IMR-90 (cell line): ENCODE results near the gene SLC2A6. TPM values are rescaled to one million over a fixed set of nuclear protein-coding genes. Genes with fewer than 3 reads are reported as not detected.

Source experiments
- ATAC-seq: fragments of 200-7000 bp; cut with Tn5 transposase; 2 replicates; pipeline ENCODE4 v1.9.1; 2020; ENCODE audit warnings: low read depth, mild to moderate bottlenecking, moderate library complexity
- BruUV-seq: library from RNA; stranded (reverse); fragments of 400-500 nt; replicated peaks from 2 replicates; lab custom pipeline; 2021; lab: Mats Ljungman, UMichigan
- CTCF ChIA-PET: fragments of 300-600 bp; formaldehyde crosslinking; extraction: SDS; loops from one replicate; lab custom pipeline; 2021; ENCODE audit warnings: antibody characterized with exemption; lab: Yijun Ruan, JAX
- POLR2A ChIA-PET: fragments of 300-600 bp; sonication (Branson Sonifier 250); formaldehyde crosslinking; loops from one replicate; lab custom pipeline; 2022; ENCODE audit warnings: antibody characterized with exemption; ENCODE audit not compliant: unreplicated experiment; lab: Charles Lee
- DNase-seq: peaks from one replicate; pipeline ENCODE4 v3.0.0; 2013
- H2AFZ ChIP-seq: replicated peaks from 2 replicates; pipeline ENCODE3; 2013; ENCODE audit warnings: low read length, mild to moderate bottlenecking; ENCODE audit not compliant: poor library complexity
- H2AK5ac ChIP-seq: 2 replicates; pipeline ENCODE4 v1.6.1; 2013; ENCODE audit warnings: low read depth, low read length, inconsistent platforms
- H2AK9ac ChIP-seq: replicated peaks from 2 replicates; pipeline ENCODE3; 2013; ENCODE audit warnings: mild to moderate bottlenecking, low read depth, low read length, moderate library complexity; ENCODE audit not compliant: poor library complexity
- H2BK120ac ChIP-seq: 2 replicates; pipeline ENCODE4 v1.6.1; 2013; ENCODE audit warnings: low read depth, low read length, inconsistent platforms
- H2BK15ac ChIP-seq: 3 replicates; pipeline ENCODE4 v1.6.1; 2013; ENCODE audit warnings: low read depth, low read length, inconsistent platforms
- H2BK20ac ChIP-seq: 2 replicates; pipeline ENCODE4 v1.6.1; 2013; ENCODE audit warnings: low read depth, mild to moderate bottlenecking, inconsistent platforms, low read length, moderate library complexity
- H2BK5ac ChIP-seq: 2 replicates; pipeline ENCODE4 v1.6.1; 2013; ENCODE audit warnings: mild to moderate bottlenecking, low read depth, low read length, inconsistent platforms; ENCODE audit not compliant: poor library complexity, severe bottlenecking
- H3K14ac ChIP-seq: replicated peaks from 2 replicates; pipeline ENCODE4 v1.6.1; 2013; ENCODE audit warnings: low read depth, low read length, inconsistent platforms
- H3K18ac ChIP-seq: 2 replicates; pipeline ENCODE4 v1.6.1; 2013; ENCODE audit warnings: low read depth, low read length, control low read depth
- H3K23ac ChIP-seq: 2 replicates; pipeline ENCODE4 v1.6.1; 2013; ENCODE audit warnings: low read depth, low read length, inconsistent platforms
- H3K27ac ChIP-seq: 2 replicates; pipeline ENCODE4 v1.5.1; 2013; ENCODE audit warnings: mild to moderate bottlenecking, control low read depth, low read length; ENCODE audit not compliant: insufficient read depth
- H3K27me3 ChIP-seq: 2 replicates; pipeline ENCODE4 v1.6.1; 2013; ENCODE audit warnings: low read length; ENCODE audit not compliant: control insufficient read depth, insufficient read depth
- H3K36me3 ChIP-seq: 2 replicates; pipeline ENCODE4 v1.6.1; 2013; ENCODE audit warnings: low read length, mixed read lengths; ENCODE audit not compliant: control insufficient read depth, insufficient read depth
- H3K4ac ChIP-seq: 2 replicates; pipeline ENCODE4 v1.6.1; 2013; ENCODE audit warnings: low read depth, low read length, inconsistent platforms
- H3K4me1 ChIP-seq: 2 replicates; pipeline ENCODE4 v1.6.1; 2013; ENCODE audit warnings: low read length, mixed read lengths; ENCODE audit not compliant: control insufficient read depth, insufficient read depth
- H3K4me2 ChIP-seq: 2 replicates; pipeline ENCODE4 v1.6.1; 2013; ENCODE audit warnings: low read depth, mild to moderate bottlenecking, control low read depth, low read length, moderate library complexity
- H3K4me3 ChIP-seq: 2 replicates; pipeline ENCODE4 v1.5.1; 2013; ENCODE audit warnings: low read depth, mild to moderate bottlenecking, control low read depth, low read length, moderate library complexity; ENCODE audit not compliant: insufficient read depth
- H3K56ac ChIP-seq: 2 replicates; pipeline ENCODE4 v1.6.1; 2013; ENCODE audit warnings: low read length, inconsistent platforms; ENCODE audit not compliant: insufficient read depth; ENCODE audit errors: extremely low read depth
- H3K79me1 ChIP-seq, 2 experiments: 2 replicates each; pipeline ENCODE4 v1.6.1; 2013; ENCODE audit warnings: low read length in 2 of 2, inconsistent platforms in 1 of 2, low read depth in 1 of 2
- H3K9ac ChIP-seq: 2 replicates; pipeline ENCODE4 v1.6.1; 2013; ENCODE audit warnings: low read depth, low read length, control low read depth
- H3K9me1 ChIP-seq: 2 replicates; pipeline ENCODE4 v1.6.1; 2013; ENCODE audit warnings: low read length, inconsistent platforms; ENCODE audit not compliant: insufficient read depth
- H3K9me3 ChIP-seq: 2 replicates; pipeline ENCODE4 v1.6.1; 2013; ENCODE audit warnings: low read length; ENCODE audit not compliant: control insufficient read depth, insufficient read depth
- H4K20me1 ChIP-seq: 2 replicates; pipeline ENCODE4 v1.6.1; 2013; ENCODE audit warnings: low read length, inconsistent platforms; ENCODE audit not compliant: insufficient read depth
- H4K5ac ChIP-seq: 2 replicates; pipeline ENCODE4 v1.6.1; 2013; ENCODE audit warnings: mild to moderate bottlenecking, low read depth, low read length, control low read depth
- H4K8ac ChIP-seq, 2 experiments: 2 replicates each; pipeline ENCODE4 v1.6.1; 2013; ENCODE audit warnings: low read depth in 2 of 2, low read length in 2 of 2, control low read depth in 1 of 2, inconsistent platforms in 1 of 2
- H4K91ac ChIP-seq: 2 replicates; pipeline ENCODE4 v1.6.1; 2013; ENCODE audit warnings: low read depth, low read length, inconsistent platforms; ENCODE audit not compliant: insufficient read depth
- BHLHE40 ChIP-seq: fragments of 150-350 bp; IDR thresholded peaks from 2 replicates; pipeline ENCODE4 v1.6.1; 2016; ENCODE audit warnings: mild to moderate bottlenecking, low read depth, low read length
- CEBPB ChIP-seq: IDR thresholded peaks from 2 replicates; pipeline ENCODE4 v1.6.1; 2012; ENCODE audit warnings: low read depth, low read length, improper control_type of control experiment
- CHD1 ChIP-seq: IDR thresholded peaks from 2 replicates; pipeline ENCODE4 v1.6.1; 2012; ENCODE audit warnings: low read depth, low read length, improper control_type of control experiment
- FOS ChIP-seq: fragments of 150-350 bp; IDR thresholded peaks from 2 replicates; pipeline ENCODE4 v1.6.1; 2016; ENCODE audit warnings: low read depth, low read length
- MAFK ChIP-seq: IDR thresholded peaks from 2 replicates; pipeline ENCODE4 v1.6.1; 2012; ENCODE audit warnings: low read depth, low read length, improper control_type of control experiment
- MAZ ChIP-seq: IDR thresholded peaks from 2 replicates; pipeline ENCODE4 v1.6.1; 2012; ENCODE audit warnings: low read depth, mild to moderate bottlenecking, low read length, improper control_type of control experiment, moderate library complexity, borderline replicate concordance
- MXI1 ChIP-seq: IDR thresholded peaks from 2 replicates; pipeline ENCODE4 v1.6.1; 2012; ENCODE audit warnings: low read depth, mild to moderate bottlenecking, low read length, moderate library complexity, borderline replicate concordance
- NFE2L2 ChIP-seq: fragments of 150-350 bp; IDR thresholded peaks from 2 replicates; pipeline ENCODE4 v1.6.1; 2016; ENCODE audit warnings: low read depth, mild to moderate bottlenecking, low read length
- POLR2A ChIP-seq: IDR thresholded peaks from 2 replicates; pipeline ENCODE4 v1.6.1; 2012; ENCODE audit warnings: mild to moderate bottlenecking, low read depth, low read length
- RAD21 ChIP-seq: IDR thresholded peaks from 2 replicates; pipeline ENCODE4 v1.6.1; 2012; ENCODE audit warnings: low read length, improper control_type of control experiment
- RCOR1 ChIP-seq: IDR thresholded peaks from 2 replicates; pipeline ENCODE4 v1.6.1; 2012; ENCODE audit warnings: mild to moderate bottlenecking, low read length, improper control_type of control experiment; ENCODE audit not compliant: insufficient replicate concordance
- RFX5 ChIP-seq: IDR thresholded peaks from 2 replicates; pipeline ENCODE4 v1.8.0; 2012; ENCODE audit warnings: low read depth, mild to moderate bottlenecking, low read length, moderate library complexity
- SMC3 ChIP-seq: fragments of 150-350 bp; IDR thresholded peaks from 2 replicates; pipeline ENCODE4 v1.6.1; 2016; ENCODE audit warnings: low read depth, mild to moderate bottlenecking, antibody characterized with exemption, low read length, moderate library complexity
- WGBS, 2 experiments: methylation state at CpG; one replicate each; pipeline versions ENCODE4 v1.1.5 to v1.1.7; 2013; ENCODE audit warnings: missing lambda C conversion rate in 2 of 2; ENCODE audit not compliant: insufficient read length in 1 of 2; ENCODE audit errors: extremely low coverage in 2 of 2; 5-methylcytosine and 5-hydroxymethylcytosine counted together
- dilution Hi-C: fragments of 300-500 bp; cut with HindIII; formaldehyde crosslinking; loops from one replicate; pipeline ENCODE4 v1.14.3; 2018; ENCODE audit warnings: low sequenced_read_pairs; ENCODE audit not compliant: unreplicated experiment
- in situ Hi-C: fragments of 300-500 bp; cut with MboI; formaldehyde crosslinking; loops from 3 replicates; pipeline ENCODE4 v1.14.3; 2019; ENCODE audit warnings: low sequenced_read_pairs, inconsistent platforms, mixed read lengths
- intact Hi-C: fragments of 100-400 bp; cut with micrococcal nuclease; formaldehyde crosslinking; loops from 2 replicates; pipeline ENCODE4 v1.10.0; 2022
- polyA plus RNA-seq, 3 experiments: library from polyadenylated mRNA; depleted of rRNA; stranded (reverse); fragments of >200 nt; gene quantifications; 2 replicates each; pipeline ENCODE4 v1.2.3, GENCODE V29; 2012; ENCODE audit warnings: low replicate concordance in 1 of 3
- total RNA-seq: library from RNA; depleted of rRNA; stranded (reverse); fragments of >200 nt; gene quantifications from 2 replicates; pipeline ENCODE4 v1.2.3, GENCODE V29; 2012
- TF ChIP-seq, protein P1 (sequence below): fragments of 150-350 bp; IDR thresholded peaks from 2 replicates; pipeline ENCODE4 v1.6.1; 2016; ENCODE audit warnings: low read depth, mild to moderate bottlenecking, low read length, moderate library complexity, borderline replicate concordance
- TF ChIP-seq, protein P2 (sequence below): conservative IDR thresholded peaks from 2 replicates; pipeline ENCODE4 v1.5.1; 2012; ENCODE audit warnings: mild to moderate bottlenecking, low read depth, low read length, improper control_type of control experiment
- TF ChIP-seq, protein P3 (sequence below): fragments of 150-350 bp; IDR thresholded peaks from 2 replicates; pipeline ENCODE4 v1.6.1; 2017; ENCODE audit warnings: mild to moderate bottlenecking, antibody characterized with exemption, low read length, low read depth

Gene SLC2A6
- total and polyA plus RNA-seq, 2 of the 4 experiments (the other 2 are of a cell fraction): 2.9 to 8.5 TPM

GRCh38 chr9:133524679-133525228 is 45.9 kb upstream of the SLC2A6 start, which contains the start of gene MYMK:
Gene MYMK (minus strand): TSS chr9:133524959. CDS start chr9:133524844, 115 bp downstream.
- Histone ChIP-seq H3K4ac (no peak within 1 kb of the TSS), H3K4me3 (no peak within 1 kb of the TSS), H3K4me2 (no peak within 1 kb of the TSS), H3K36me3 (no peaks in the 10 kb centered on the region), H3K4me1 (peaks cover 2% of the 10 kb centered on the region; the same call in 1 of the 2 replicates), H3K9me1 (no peaks in the 10 kb centered on the region), H4K20me1 (no peaks in the 10 kb centered on the region), H2AK9ac (no peak within 1 kb of the TSS), H3K18ac (no peak within 1 kb of the TSS), H2BK20ac (no peak within 1 kb of the TSS), H4K8ac (no peak within 1 kb of the TSS), H3K23ac (no peak within 1 kb of the TSS), H2BK120ac (no peak within 1 kb of the TSS), H2AK5ac (no peak within 1 kb of the TSS), H2BK5ac (no peak within 1 kb of the TSS), H4K91ac (no peak within 1 kb of the TSS), H4K5ac (no peak within 1 kb of the TSS), H3K9me3 (no peaks in the 10 kb centered on the region), H3K9ac (no peak within 1 kb of the TSS), H3K27ac (no peak within 1 kb of the TSS), H3K56ac (no peak within 1 kb of the TSS), H3K79me1 (no peaks in the 10 kb centered on the region), H3K14ac (no peak within 1 kb of the TSS), H2AFZ (no peak within 1 kb of the TSS), H3K27me3 (peaks cover 82% of the 10 kb centered on the region), H2BK15ac (no peak within 1 kb of the TSS)
- intact Hi-C loops: no loop called here
- no TSS peak for BruUV-seq
- 80% methylated on average over 4 of the region's 17 CpGs; no CpG with 5 or more reads in 1 of the 2 experiments for WGBS, 2 experiments
- no peak for DNase-seq
- dilution Hi-C loops: no loop called here
- POLR2A ChIA-PET: no interaction called here
- in situ Hi-C loops: no loop called here
- CTCF ChIA-PET: interaction anchor here (0.6 kb wide), 1 partner anchor 95 kb away, joined by 3 read pairs; no protein-coding TSS in a partner anchor
- no peak for ATAC-seq
- no peak for TF ChIP-seq FOS
- TF ChIP-seq POLR2A: no peak
- no peak for TF ChIP-seq MAFK
- TF ChIP-seq, protein P1, sequence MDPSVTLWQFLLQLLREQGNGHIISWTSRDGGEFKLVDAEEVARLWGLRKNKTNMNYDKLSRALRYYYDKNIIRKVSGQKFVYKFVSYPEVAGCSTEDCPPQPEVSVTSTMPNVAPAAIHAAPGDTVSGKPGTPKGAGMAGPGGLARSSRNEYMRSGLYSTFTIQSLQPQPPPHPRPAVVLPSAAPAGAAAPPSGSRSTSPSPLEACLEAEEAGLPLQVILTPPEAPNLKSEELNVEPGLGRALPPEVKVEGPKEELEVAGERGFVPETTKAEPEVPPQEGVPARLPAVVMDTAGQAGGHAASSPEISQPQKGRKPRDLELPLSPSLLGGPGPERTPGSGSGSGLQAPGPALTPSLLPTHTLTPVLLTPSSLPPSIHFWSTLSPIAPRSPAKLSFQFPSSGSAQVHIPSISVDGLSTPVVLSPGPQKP: no peak
- no peak for TF ChIP-seq CEBPB
- TF ChIP-seq MXI1: no peak
- TF ChIP-seq SMC3: no peak
- TF ChIP-seq BHLHE40: no peak
- no peak for TF ChIP-seq RFX5
- TF ChIP-seq RAD21: no peak
- no peak for TF ChIP-seq NFE2L2
- TF ChIP-seq MAZ: no peak
- TF ChIP-seq CHD1: no peak
- TF ChIP-seq, protein P2, sequence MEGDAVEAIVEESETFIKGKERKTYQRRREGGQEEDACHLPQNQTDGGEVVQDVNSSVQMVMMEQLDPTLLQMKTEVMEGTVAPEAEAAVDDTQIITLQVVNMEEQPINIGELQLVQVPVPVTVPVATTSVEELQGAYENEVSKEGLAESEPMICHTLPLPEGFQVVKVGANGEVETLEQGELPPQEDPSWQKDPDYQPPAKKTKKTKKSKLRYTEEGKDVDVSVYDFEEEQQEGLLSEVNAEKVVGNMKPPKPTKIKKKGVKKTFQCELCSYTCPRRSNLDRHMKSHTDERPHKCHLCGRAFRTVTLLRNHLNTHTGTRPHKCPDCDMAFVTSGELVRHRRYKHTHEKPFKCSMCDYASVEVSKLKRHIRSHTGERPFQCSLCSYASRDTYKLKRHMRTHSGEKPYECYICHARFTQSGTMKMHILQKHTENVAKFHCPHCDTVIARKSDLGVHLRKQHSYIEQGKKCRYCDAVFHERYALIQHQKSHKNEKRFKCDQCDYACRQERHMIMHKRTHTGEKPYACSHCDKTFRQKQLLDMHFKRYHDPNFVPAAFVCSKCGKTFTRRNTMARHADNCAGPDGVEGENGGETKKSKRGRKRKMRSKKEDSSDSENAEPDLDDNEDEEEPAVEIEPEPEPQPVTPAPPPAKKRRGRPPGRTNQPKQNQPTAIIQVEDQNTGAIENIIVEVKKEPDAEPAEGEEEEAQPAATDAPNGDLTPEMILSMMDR: no peak
- no peak for TF ChIP-seq RCOR1
- TF ChIP-seq, protein P3, sequence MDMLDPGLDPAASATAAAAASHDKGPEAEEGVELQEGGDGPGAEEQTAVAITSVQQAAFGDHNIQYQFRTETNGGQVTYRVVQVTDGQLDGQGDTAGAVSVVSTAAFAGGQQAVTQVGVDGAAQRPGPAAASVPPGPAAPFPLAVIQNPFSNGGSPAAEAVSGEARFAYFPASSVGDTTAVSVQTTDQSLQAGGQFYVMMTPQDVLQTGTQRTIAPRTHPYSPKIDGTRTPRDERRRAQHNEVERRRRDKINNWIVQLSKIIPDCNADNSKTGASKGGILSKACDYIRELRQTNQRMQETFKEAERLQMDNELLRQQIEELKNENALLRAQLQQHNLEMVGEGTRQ: no peak
